CD14-positive monocyte (primary cell): ENCODE data around the gene CNTFR. TPM values are rescaled to one million over a fixed set of nuclear protein-coding genes. Genes with fewer than 3 reads are reported as not detected.

ENCODE experiments used
- DNase-seq, 3 donors: peaks; one replicate each; pipeline ENCODE4 v3.0.0-alpha.2; 2011 to 2022
- H2AFZ ChIP-seq: 2 replicates; pipeline ENCODE4 v1.6.0; 2012; ENCODE audit warnings: mild to moderate bottlenecking, low read depth, low read length, inconsistent platforms; ENCODE audit not compliant: insufficient read depth, poor library complexity, severe bottlenecking
- H3K27ac ChIP-seq, 2 donors: 1 replicate in 1 of 2; 2 replicates in 1 of 2; pipeline ENCODE4 v1.5.1; 2012 to 2013; ENCODE audit warnings: low read length in 2 of 2, control low read depth in 1 of 2, inconsistent platforms in 1 of 2, low read depth in 1 of 2, mild to moderate bottlenecking in 1 of 2
- H3K27me3 ChIP-seq, 2 donors: one replicate each; pipeline versions ENCODE4 v1.6.0 to v1.6.1; 2011 to 2013; ENCODE audit warnings: low read length in 2 of 2; ENCODE audit not compliant: control insufficient read depth in 2 of 2, insufficient read depth in 2 of 2
- H3K36me3 ChIP-seq, 2 donors: replicated peaks in 1 of 2; 1 replicate in 1 of 2; 2 replicates in 1 of 2; pipeline versions ENCODE4 v1.5.1 to v1.6.1; 2012 to 2013; ENCODE audit warnings: low read length in 2 of 2, control low read depth in 1 of 2, inconsistent platforms in 1 of 2, mild to moderate bottlenecking in 1 of 2; ENCODE audit not compliant: insufficient read depth in 2 of 2, control insufficient read depth in 1 of 2
- H3K4me1 ChIP-seq, 2 donors: 1 replicate in 1 of 2; 2 replicates in 1 of 2; pipeline versions ENCODE4 v1.5.1 to v1.6.1; 2012 to 2013; ENCODE audit warnings: low read length in 2 of 2, control low read depth in 1 of 2, inconsistent platforms in 1 of 2, mild to moderate bottlenecking in 1 of 2, moderate library complexity in 1 of 2; ENCODE audit not compliant: insufficient read depth in 2 of 2, control insufficient read depth in 1 of 2
- H3K4me2 ChIP-seq: replicated peaks from 2 replicates; pipeline ENCODE3; 2012; ENCODE audit warnings: low read length, moderate library complexity, mild to moderate bottlenecking; ENCODE audit not compliant: poor library complexity, severe bottlenecking; ENCODE audit errors: extremely low read depth
- H3K4me3 ChIP-seq, 3 experiments: fragments of 200-600 bp in 1 of 3; sonication (generic) in 1 of 3; replicated peaks in 1 of 3; 1 replicate in 2 of 3; 2 replicates in 1 of 3; pipeline ENCODE4 v1.5.1; 2011 to 2013; ENCODE audit warnings: low read length in 3 of 3, mild to moderate bottlenecking in 3 of 3, control low read depth in 2 of 3, low read depth in 2 of 3, inconsistent platforms in 1 of 3, moderate library complexity in 1 of 3
- H3K79me2 ChIP-seq: 2 replicates; pipeline ENCODE4 v1.6.0; 2012; ENCODE audit warnings: mild to moderate bottlenecking, control low read depth, inconsistent platforms, low read length, moderate library complexity; ENCODE audit not compliant: insufficient read depth
- H3K9ac ChIP-seq: 2 replicates; pipeline ENCODE4 v1.6.0; 2017; ENCODE audit warnings: low read length, mild to moderate bottlenecking; ENCODE audit not compliant: insufficient read depth, poor library complexity, severe bottlenecking
- H3K9me3 ChIP-seq, 2 donors: replicated peaks in 1 of 2; 1 replicate in 1 of 2; 2 replicates in 1 of 2; pipeline versions ENCODE4 v1.5.1 to v1.6.1; 2012 to 2013; ENCODE audit warnings: low read length in 2 of 2, control low read depth in 1 of 2; ENCODE audit not compliant: control insufficient read depth in 1 of 2, insufficient read depth in 1 of 2
- H4K20me1 ChIP-seq: 2 replicates; pipeline ENCODE4 v1.6.0; 2012; ENCODE audit warnings: mild to moderate bottlenecking, low read length, control low read depth, moderate library complexity; ENCODE audit not compliant: insufficient read depth
- H3K27ac Mint-ChIP-seq, 7 donors: one replicate each; pipeline ENCODE4 v1.8.0; 2020; ENCODE audit warnings: mild to moderate bottlenecking in 7 of 7, mixed read lengths in 7 of 7, moderate library complexity in 6 of 7, inconsistent platforms in 2 of 7
- H3K27me3 Mint-ChIP-seq, 3 donors: one replicate each; pipeline ENCODE4 v1.8.0; 2021 to 2022; ENCODE audit warnings: low read depth in 3 of 3, mild to moderate bottlenecking in 3 of 3, mixed read lengths in 3 of 3, moderate library complexity in 3 of 3, inconsistent platforms in 1 of 3
- H3K36me3 Mint-ChIP-seq, 2 donors: one replicate each; pipeline ENCODE4 v1.8.0; 2020; ENCODE audit warnings: mixed read lengths in 2 of 2, inconsistent platforms in 1 of 2, mild to moderate bottlenecking in 1 of 2
- H3K4me1 Mint-ChIP-seq: one replicate; pipeline ENCODE4 v1.8.0; 2020; ENCODE audit warnings: mild to moderate bottlenecking, mixed read lengths
- H3K4me3 Mint-ChIP-seq, 2 donors: one replicate each; pipeline ENCODE4 v1.8.0; 2020; ENCODE audit warnings: mild to moderate bottlenecking in 2 of 2, mixed read lengths in 2 of 2, moderate library complexity in 1 of 2
- H3K9me3 Mint-ChIP-seq, 7 donors: one replicate each; pipeline ENCODE4 v1.8.0; 2020 to 2022; ENCODE audit warnings: mixed read lengths in 7 of 7, mild to moderate bottlenecking in 6 of 7, moderate library complexity in 6 of 7, inconsistent platforms in 2 of 7
- CTCF ChIP-seq: fragments of 200-600 bp; IDR thresholded peaks from one replicate; pipeline ENCODE4 v1.8.0; 2022; ENCODE audit warnings: antibody characterized with exemption, mild to moderate bottlenecking
- WGBS: methylation state at CpG from one replicate; pipeline ENCODE4 v1.1.5; 2013; ENCODE audit warnings: missing lambda C conversion rate; ENCODE audit not compliant: insufficient coverage; 5-methylcytosine and 5-hydroxymethylcytosine counted together
- intact Hi-C, 2 donors: fragments of 100-400 bp; cut with micrococcal nuclease; formaldehyde crosslinking; loops; one replicate each; pipeline versions ENCODE4 v1.15.0 to v1.15.1; 2023
- polyA plus RNA-seq, 3 donors: library from polyadenylated mRNA; depleted of rRNA in 1 of 3; unstranded in 2 of 3; stranded (reverse) in 1 of 3; fragments of 300-500 nt in 2 of 3; fragments of >200 nt in 1 of 3; fragmentation: Illumina TruSeq in 2 of 3; gene quantifications; 1 replicate in 2 of 3; 2 replicates in 1 of 3; pipeline ENCODE4 v1.2.3, GENCODE V29; 2012 to 2021

Gene CNTFR
- polyA plus RNA-seq, 3 donors: not detected

- no peak for TF ChIP-seq CTCF
- Mint-ChIP-seq H3K36me3 (peaks cover 0 to 2% of the 10 kb centered on the region in 2 donors), H3K4me3 (peak within 1 kb of the TSS; percentile 72 to 89), H3K27me3 (peaks cover 26 to 36% (median 29%) of the 10 kb centered on the region in 3 donors), H3K27ac (peak within 1 kb of the TSS in 2 of 7 donors; percentile 13 to 66), H3K4me1 (peaks cover 29% of the 10 kb centered on the region), H3K9me3 (peaks cover 0 to 2% (median 0%) of the 10 kb centered on the region in 7 donors)
- Histone ChIP-seq H3K27me3 (peaks cover 5 to 34% of the 10 kb centered on the region in 2 donors), H3K4me2 (peak within 1 kb of the TSS; percentile 85), H3K27ac (no peak within 1 kb of the TSS), H3K9me3 (no peaks in the 10 kb centered on the region), H3K4me3 (peak within 1 kb of the TSS; percentile 30 to 74 (median 36)), H2AFZ (peak within 1 kb of the TSS; percentile 59), H3K4me1 (peaks cover 37 to 43% of the 10 kb centered on the region in 2 donors), H4K20me1 (no peaks in the 10 kb centered on the region), H3K79me2 (no peaks in the 10 kb centered on the region), H3K36me3 (no peaks in the 10 kb centered on the region), H3K9ac (peak within 1 kb of the TSS; percentile 69)
- intact Hi-C loops: loop anchor here (5.0 kb wide), 2 partner anchors 66 to 146 kb away; partner anchors contain the start of genes DNAI1 (in 1 of the 2), FAM219A (in 1 of the 2) and MYORG (in 1 of the 2)
- peak; percentile 82 to 87 (median 82) for DNase-seq
- 6% methylated on average over 50 of the region's 63 CpGs for WGBS
Measured at GRCh38 chr9:34522971-34523797, 66.3 kb downstream of the CNTFR start, which contains the start of gene ENHO. ENHO (minus strand) TSS chr9:34522990; CDS start chr9:34521695, 1,295 bp downstream.

- no peak overlapping the region for H3K27ac Mint-ChIP-seq
- peaks cover 37% of the 10 kb centered on the region for H3K4me1 Mint-ChIP-seq
- no peak for TF ChIP-seq CTCF
- peak overlapping the region; percentile 85 for H3K4me2 ChIP-seq
- no peak overlapping the region for H3K27ac ChIP-seq
- peaks cover 0 to 2% of the 10 kb centered on the region in 2 donors for H3K36me3 Mint-ChIP-seq
- intact Hi-C loops: loop anchor here (5.0 kb wide), 2 partner anchors 65 to 145 kb away; partner anchors contain the start of genes DNAI1 (in 1 of the 2), FAM219A (in 1 of the 2) and MYORG (in 1 of the 2)
- H3K4me1 ChIP-seq: peaks cover 45 to 51% of the 10 kb centered on the region in 2 donors
- H3K27me3 Mint-ChIP-seq: peaks cover 26 to 35% (median 29%) of the 10 kb centered on the region in 3 donors
- WGBS: 21% methylated on average over 29 of the region's 31 CpGs
- no peaks in the 10 kb centered on the region for H4K20me1 ChIP-seq
- H3K9ac ChIP-seq: peak overlapping the region; percentile 69
- no peak for DNase-seq
- peaks cover 0 to 2% (median 0%) of the 10 kb centered on the region in 7 donors for H3K9me3 Mint-ChIP-seq
- H3K36me3 ChIP-seq: no peaks in the 10 kb centered on the region
- no peaks in the 10 kb centered on the region for H3K9me3 ChIP-seq
- peak overlapping the region; percentile 59 for H2AFZ ChIP-seq
- H3K27me3 ChIP-seq: peaks cover 5 to 34% of the 10 kb centered on the region in 2 donors
- H3K79me2 ChIP-seq: no peaks in the 10 kb centered on the region
- peak overlapping the region; percentile 30 to 74 (median 36) for H3K4me3 ChIP-seq
- peak overlapping the region; percentile 72 to 89 for H3K4me3 Mint-ChIP-seq
Measured at GRCh38 chr9:34522091-34522887, 67.2 kb downstream of the CNTFR start.
